AG04450 (cell line): Measurements from ENCODE around the gene RSAD1. TPM values are rescaled to one million over a fixed set of nuclear protein-coding genes. Genes with fewer than 3 reads are reported as not detected.
"Not testable (repeated sequence)": the region's sequence is repeated elsewhere in the genome, so short reads cannot be mapped to it uniquely, and the experiment has no call there.

Experiments
- CTCF ChIA-PET: fragments of 300-600, 350-600 bp; formaldehyde crosslinking; extraction: SDS; loops from one replicate; lab custom pipeline; 2022; ENCODE audit warnings: antibody characterized with exemption, inconsistent platforms; lab: Charles Lee
- POLR2A ChIA-PET: fragments of 350-600 bp; formaldehyde crosslinking; extraction: SDS; loops from one replicate; lab custom pipeline; 2021; ENCODE audit warnings: antibody characterized with exemption, inconsistent platforms; lab: Yijun Ruan, JAX
- DNase-seq: peaks from one replicate; pipeline ENCODE4 v3.0.0-alpha.2; 2011; ENCODE audit warnings: low read depth, low spot score
- H3K27ac ChIP-seq: one replicate; pipeline ENCODE4 v1.5.1; 2012; ENCODE audit warnings: low read depth, low read length, control low read depth
- H3K27me3 ChIP-seq: one replicate; pipeline ENCODE4 v1.6.0; 2012; ENCODE audit warnings: low read length; ENCODE audit not compliant: control insufficient read depth, insufficient read depth
- H3K4me3 ChIP-seq: 2 replicates; pipeline ENCODE4 v1.5.1; 2011; ENCODE audit warnings: mild to moderate bottlenecking, low read depth, low read length, control low read depth
- H3K9me3 ChIP-seq: 2 replicates; pipeline ENCODE4 v1.5.1; 2012; ENCODE audit warnings: low read length; ENCODE audit not compliant: control insufficient read depth, insufficient read depth
- CTCF ChIP-seq: IDR thresholded peaks from 2 replicates; pipeline ENCODE4 v1.5.1; 2011; ENCODE audit warnings: low read depth, low read length, control low read depth, inconsistent platforms
- polyA plus RNA-seq: library from polyadenylated mRNA; depleted of rRNA; stranded (reverse); fragments of >200 nt; gene quantifications from 2 replicates; pipeline ENCODE4 v1.2.3, GENCODE V29; 2011

The RSAD1 gene
- polyA plus RNA-seq, 1 experiment, result 15.5 TPM

- CTCF ChIA-PET, result interaction anchor here (0.6 to 3.8 kb wide), 4 partner anchors 11 to 73 kb away, joined by 3 to 21 read pairs (median 6); partner anchors contain the start of gene LRRC59
- no peak overlapping the region for H3K27ac ChIP-seq
- no peak for DNase-seq
- no peak overlapping the region for H3K4me3 ChIP-seq
- H3K27me3 ChIP-seq, result peaks cover 26% of the 10 kb centered on the region
- POLR2A ChIA-PET, result interaction anchor here (0.6 kb wide), 1 partner anchor 79 kb away, joined by 3 read pairs; no protein-coding TSS in a partner anchor
- no peak for TF ChIP-seq CTCF
- peaks cover 4% of the 10 kb centered on the region; the same call in 1 of the 2 replicates for H3K9me3 ChIP-seq
Measured at GRCh38 chr17:50471009-50471905, 7.4 kb upstream of the RSAD1 start.

- H3K9me3 ChIP-seq, result peaks cover 4% of the 10 kb centered on the region; the same call in 1 of the 2 replicates
- DNase-seq, result no peak
- TF ChIP-seq CTCF, result no peak
- H3K4me3 ChIP-seq, result no peak overlapping the region
- peaks cover 20% of the 10 kb centered on the region for H3K27me3 ChIP-seq
- CTCF ChIA-PET, result interaction anchor here (0.6 to 3.8 kb wide), 5 partner anchors 11 to 75 kb away, joined by 3 to 21 read pairs (median 5); partner anchors contain the start of gene LRRC59
- no peak overlapping the region for H3K27ac ChIP-seq
- POLR2A ChIA-PET, result no interaction called here
Measured at GRCh38 chr17:50472286-50472685, 6.4 kb upstream of the RSAD1 start.

- POLR2A ChIA-PET, DNase-seq, H3K9me3 ChIP-seq, H3K4me3 ChIP-seq, H3K27ac ChIP-seq: not testable (repeated sequence)
- CTCF ChIA-PET, result interaction anchor here (0.6 to 3.8 kb wide), 5 partner anchors 10 to 113 kb away, joined by 3 to 21 read pairs (median 4); partner anchors contain the start of gene LRRC59
- H3K27me3 ChIP-seq, result peaks cover 17% of the 10 kb centered on the region
- TF ChIP-seq CTCF, result peak; percentile 53
Measured at GRCh38 chr17:50472761-50473161, 5.9 kb upstream of the RSAD1 start.

GRCh38 chr17:50473901-50474300, 4.8 kb upstream of the RSAD1 start:
- Histone ChIP-seq H3K27ac (no peak overlapping the region), H3K9me3 (peaks cover 2% of the 10 kb centered on the region; the same call in 1 of the 2 replicates), H3K27me3 (peaks cover 7% of the 10 kb centered on the region), H3K4me3 (no peak overlapping the region)
- no peak for TF ChIP-seq CTCF
- ChIA-PET CTCF (interaction anchor here (0.9 kb wide), 1 partner anchor 113 kb away, joined by 3 read pairs; no protein-coding TSS in a partner anchor), POLR2A (no interaction called here)
- DNase-seq, result no peak

- no peak for DNase-seq
- ChIA-PET CTCF (interaction anchor here (1.8 kb wide), 1 partner anchor 77 kb away, joined by 8 read pairs; the partner anchor contains the start of gene LRRC59), POLR2A (no interaction called here)
- no peak for TF ChIP-seq CTCF
- Histone ChIP-seq H3K9me3 (no peaks in the 10 kb centered on the region; the same call in 1 of the 2 replicates), H3K4me3 (no peak overlapping the region), H3K27me3 (peaks cover 3% of the 10 kb centered on the region), H3K27ac (no peak overlapping the region)
Measured at GRCh38 chr17:50474523-50474922, 4.1 kb upstream of the RSAD1 start.
